Thoracic aorta (tissue), 2 donors: ENCODE results near the gene C1QTNF7. TPM values are rescaled to one million over a fixed set of nuclear protein-coding genes. Genes with fewer than 3 reads are reported as not detected.

Experiments used
- ATAC-seq: fragments of 150-250 bp; one replicate; pipeline ENCODE4 v1.8.0; 2017; ENCODE audit warnings: low read depth; ENCODE audit not compliant: insufficient number of reproducible peaks, low FRiP score
- DNase-seq: peaks from one replicate; pipeline ENCODE4 v3.0.0-alpha.2; 2020; ENCODE audit warnings: low spot score
- H3K27ac ChIP-seq, 2 donors: fragments of 200-600 bp; sonication (generic); 1 replicate in 1 of 2; 2 replicates in 1 of 2; pipeline ENCODE4 v1.5.1; 2016; ENCODE audit warnings: mild to moderate bottlenecking in 2 of 2, moderate library complexity in 2 of 2
- H3K27me3 ChIP-seq: fragments of 200-600 bp; sonication (generic); replicated peaks from 2 replicates; pipeline ENCODE4 v1.6.0; 2016; ENCODE audit warnings: mild to moderate bottlenecking; ENCODE audit not compliant: insufficient read depth
- H3K36me3 ChIP-seq: fragments of 200-600 bp; sonication (generic); one replicate; pipeline ENCODE4 v1.5.1; 2016
- H3K4me1 ChIP-seq, 2 donors: fragments of 200-600 bp; sonication (generic); 1 replicate in 1 of 2; 2 replicates in 1 of 2; pipeline versions ENCODE4 v1.5.1 to v1.6.0; 2016; ENCODE audit warnings: low read depth in 2 of 2, mild to moderate bottlenecking in 1 of 2; ENCODE audit not compliant: control insufficient read depth in 1 of 2
- H3K4me3 ChIP-seq: fragments of 200-600 bp; sonication (generic); 2 replicates; pipeline ENCODE4 v1.5.1; 2016; ENCODE audit warnings: mild to moderate bottlenecking
- H3K9me3 ChIP-seq: fragments of 200-600 bp; sonication (generic); 2 replicates; pipeline ENCODE4 v1.5.1; 2016
- CTCF ChIP-seq: fragments of 200-600 bp; sonication (generic); IDR thresholded peaks from one replicate; pipeline ENCODE4 v1.5.1; 2019; ENCODE audit warnings: antibody characterized with exemption
- total RNA-seq, 2 donors: library from RNA; depleted of rRNA; stranded (reverse); fragments of >200 nt; gene quantifications; one replicate each; pipeline versions ENCODE4 v1.1.0 to v1.2.3, GENCODE V29; 2016

The C1QTNF7 gene
- 10 to 100 TPM; 18.2 to 24.0 TPM for total RNA-seq

GRCh38 chr4:15427701-15428100 lies at the start of gene C1QTNF7:
Gene C1QTNF7, plus strand, starts transcription at chr4:15428033. Its CDS starts 7,711 bp downstream, at chr4:15435744.
- H3K27me3 ChIP-seq: no peaks in the 10 kb centered on the region
- H3K4me3 ChIP-seq: peak within 1 kb of the TSS; percentile 65
- H3K27ac ChIP-seq: peak within 1 kb of the TSS; percentile 65 to 85
- ATAC-seq: no peak
- peaks cover 25 to 82% of the 10 kb centered on the region in 2 donors for H3K4me1 ChIP-seq
- H3K9me3 ChIP-seq: no peaks in the 10 kb centered on the region
- DNase-seq: no peak
- TF ChIP-seq CTCF: no peak
- H3K36me3 ChIP-seq: no peaks in the 10 kb centered on the region

- Histone ChIP-seq H3K4me1 (peaks cover 26 to 88% of the 10 kb centered on the region in 2 donors), H3K36me3 (no peaks in the 10 kb centered on the region), H3K9me3 (no peaks in the 10 kb centered on the region), H3K4me3 (no peak overlapping the region), H3K27me3 (no peaks in the 10 kb centered on the region), H3K27ac (peak overlapping the region; percentile 4 to 27)
- no peak for TF ChIP-seq CTCF
- ATAC-seq: peak; percentile 48
- DNase-seq: no peak
These were observed 49.8 kb upstream of the C1QTNF7 start for GRCh38 chr4:15378062-15378461.

DNA sequence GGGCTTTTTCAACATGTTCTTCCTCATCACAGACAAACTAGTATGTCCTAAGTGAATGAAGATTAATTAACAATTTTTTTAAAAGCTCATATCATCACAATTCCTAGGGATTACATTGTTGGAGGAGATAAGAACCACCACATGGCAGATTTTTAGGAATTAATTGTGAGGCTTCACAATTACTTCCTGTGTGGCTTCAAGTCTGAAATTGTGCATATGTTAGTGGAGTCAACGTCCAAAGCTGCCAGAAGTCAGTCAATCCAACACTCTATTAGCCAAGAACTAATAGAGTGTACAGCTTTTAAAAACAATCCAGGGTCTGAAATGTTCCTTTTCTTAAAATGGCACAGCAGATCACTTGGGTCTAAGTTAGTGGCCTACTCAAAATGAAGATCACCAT lies 49.3 kb upstream of the C1QTNF7 start:
- Histone ChIP-seq H3K36me3 (no peaks in the 10 kb centered on the region), H3K9me3 (no peaks in the 10 kb centered on the region), H3K27me3 (no peaks in the 10 kb centered on the region), H3K4me3 (no peak overlapping the region), H3K4me1 (peaks cover 27 to 88% of the 10 kb centered on the region in 2 donors), H3K27ac (peak overlapping the region; percentile 4 to 27)
- no peak for DNase-seq
- no peak for TF ChIP-seq CTCF
- ATAC-seq: no peak

DNA sequence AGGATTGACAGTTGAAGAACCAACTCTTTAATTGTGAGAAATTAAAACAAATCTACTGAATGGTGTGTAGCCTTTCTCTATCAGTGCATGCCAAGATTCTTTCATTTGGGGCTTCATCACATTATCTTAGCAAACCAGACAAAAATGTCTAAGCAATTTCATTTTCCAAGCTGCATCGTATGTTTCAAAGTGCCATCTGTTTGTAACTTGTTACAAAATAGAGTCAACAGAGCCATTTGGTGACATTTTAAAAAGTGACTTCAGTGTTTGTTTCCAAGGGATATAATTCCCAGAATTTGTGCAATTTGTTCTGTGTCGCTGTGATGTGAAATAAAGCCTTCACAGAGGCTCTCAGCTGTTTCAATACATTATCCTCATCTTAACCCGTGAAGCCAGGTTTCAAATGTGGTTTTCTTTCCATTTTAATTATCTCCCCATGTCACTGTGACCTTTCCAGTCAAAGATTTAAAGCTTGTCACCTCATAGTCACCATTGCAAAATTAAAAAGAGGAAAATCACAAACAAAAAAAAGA lies 46.0 kb upstream of the C1QTNF7 start:
- no peaks in the 10 kb centered on the region for H3K9me3 ChIP-seq
- H3K36me3 ChIP-seq: no peaks in the 10 kb centered on the region
- TF ChIP-seq CTCF: no peak
- peaks cover 24 to 81% of the 10 kb centered on the region in 2 donors for H3K4me1 ChIP-seq
- DNase-seq (no peak), ATAC-seq (no peak)
- no peak overlapping the region for H3K27ac ChIP-seq
- H3K27me3 ChIP-seq: no peaks in the 10 kb centered on the region
- no peak overlapping the region for H3K4me3 ChIP-seq

- H3K4me3 ChIP-seq: no peak overlapping the region
- no peak for ATAC-seq
- H3K27ac ChIP-seq: peak overlapping the region; percentile 32 to 88
- no peaks in the 10 kb centered on the region for H3K27me3 ChIP-seq
- no peaks in the 10 kb centered on the region for H3K9me3 ChIP-seq
- no peak for DNase-seq
- TF ChIP-seq CTCF: no peak
- peaks cover 24 to 77% of the 10 kb centered on the region in 2 donors for H3K4me1 ChIP-seq
- no peaks in the 10 kb centered on the region for H3K36me3 ChIP-seq
These were observed 45.1 kb upstream of the C1QTNF7 start for GRCh38 chr4:15382669-15383273.
